GM21737 (cell line): ENCODE measurements around the gene FDXR.

Source experiments
- ATAC-seq: cut with Tn5 transposase; IDR thresholded peaks from one replicate; pipeline ENCODE4 v1.9.1; 2021; ENCODE audit warnings: mild to moderate bottlenecking, moderate library complexity; ENCODE audit not compliant: unreplicated experiment

Gene FDXR

DNA sequence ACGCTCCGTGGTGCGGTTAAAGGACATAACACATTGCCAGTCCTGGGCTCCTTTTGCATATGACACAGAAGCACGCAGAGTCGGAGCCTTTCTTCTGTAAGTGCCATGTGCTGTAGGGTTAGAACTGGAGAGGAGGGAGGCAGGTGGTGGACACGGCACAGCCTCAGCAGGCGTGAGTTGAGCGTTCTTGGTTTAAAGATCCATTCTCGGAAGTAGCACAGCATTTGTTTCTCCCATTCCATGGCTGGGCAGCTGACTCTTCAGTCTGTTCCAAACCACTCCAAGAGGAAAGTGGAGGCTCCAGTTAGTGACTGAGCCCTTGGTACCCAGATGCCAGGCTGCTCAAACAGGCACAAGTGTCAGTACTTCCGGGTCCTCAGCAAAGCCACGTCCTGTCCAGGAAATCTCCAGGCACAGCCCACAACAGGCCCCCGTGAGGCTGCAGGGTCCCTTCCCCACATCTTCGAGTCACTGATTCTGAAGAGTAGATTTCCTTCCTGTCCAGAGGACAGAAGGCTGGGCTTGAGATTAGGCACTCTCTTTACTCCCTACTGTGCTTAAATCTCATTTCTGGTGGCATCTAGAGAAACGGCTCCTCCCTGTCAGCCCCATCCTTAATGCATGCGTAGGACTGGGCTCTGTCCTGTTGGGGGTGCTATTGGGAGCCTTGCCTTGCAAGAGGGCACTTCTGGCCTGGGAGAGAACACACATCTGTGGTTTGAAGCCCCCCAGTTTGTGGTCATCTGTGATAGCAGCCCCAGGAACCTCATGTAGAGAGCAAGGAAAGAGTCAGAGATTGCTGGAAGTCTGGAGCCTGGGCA, 57.0 kb downstream of the FDXR start:
- ATAC-seq: no peak

DNA sequence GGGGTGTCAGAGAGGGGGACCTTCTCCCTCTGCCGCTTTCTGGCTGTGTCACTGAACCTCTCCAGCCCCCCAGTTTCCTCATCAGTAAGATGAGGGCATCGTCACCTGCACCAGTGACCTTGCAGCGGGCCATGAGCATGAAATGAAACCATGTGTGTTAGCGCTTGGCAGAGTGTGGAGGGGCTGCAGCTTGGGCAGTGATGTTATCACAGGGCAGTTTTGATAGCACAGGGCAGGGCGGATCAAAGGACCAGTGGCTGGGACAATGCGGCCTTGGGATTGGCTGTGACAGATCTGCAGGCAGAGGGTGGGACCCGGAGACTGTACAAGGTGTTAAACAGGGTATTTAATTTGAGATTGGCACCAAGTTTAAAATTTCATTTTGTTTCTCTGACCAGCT, 57.7 kb downstream of the FDXR start:
- no peak for ATAC-seq

DNA sequence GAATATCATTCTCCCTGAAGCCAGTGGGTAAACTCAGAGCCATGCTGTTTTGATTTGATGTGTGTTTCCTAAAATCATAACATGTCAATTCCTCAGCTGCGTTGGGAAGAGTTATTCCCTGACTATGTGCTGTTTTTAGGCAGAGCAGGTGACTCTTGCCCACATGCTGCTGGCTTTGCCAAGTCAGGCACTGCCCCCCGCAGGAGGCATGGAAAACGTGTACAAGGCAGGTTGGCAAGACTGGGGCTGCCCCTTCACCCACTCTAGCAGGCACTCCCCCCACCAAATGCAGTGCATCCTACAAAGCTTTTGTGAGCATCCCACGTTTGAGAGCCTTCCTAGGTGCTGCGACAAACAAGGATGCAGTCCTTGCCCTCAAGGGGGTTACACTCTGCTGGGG, 58.3 kb downstream of the FDXR start:
- no peak for ATAC-seq
